ENCODE results near the gene RPS27.

- no peak for TF ChIP-seq CTCF (IDR thresholded peaks at IDR 0.05; ENCODE audit: low read depth, low read length, missing input control)
- TF ChIP-seq ATF3 (IDR thresholded peaks at IDR 0.05) = no peak
- no peak for TF ChIP-seq JUND (IDR thresholded peaks at IDR 0.05)
- no peak for TF ChIP-seq GABPA (IDR thresholded peaks at IDR 0.05 in 1 of 2, conservative IDR thresholded peaks at IDR 0.05 in 1 of 2)
- TF ChIP-seq MAX (IDR thresholded peaks at IDR 0.05) = no peak
- TF ChIP-seq RAD21 (IDR thresholded peaks at IDR 0.05) = no peak
- TF ChIP-seq NR2F2 (IDR thresholded peaks at IDR 0.05) = no peak
- TF ChIP-seq SP1 (IDR thresholded peaks at IDR 0.05) = no peak
These were observed 28.7 kb downstream of the RPS27 start for GRCh38 chr1:154019269-154019668.

Data from liver (tissue), 3 donors.